DMS53 treated with DMSO at 0.1 percent for 48 hours (cell line): ENCODE measurements around the gene CAT.

Experiments
- DNase-seq: peaks from one replicate; lab custom pipeline; 2025; ENCODE audit not compliant: unreplicated experiment; lab: John Stamatoyannopoulos, UW

Gene CAT

DNA sequence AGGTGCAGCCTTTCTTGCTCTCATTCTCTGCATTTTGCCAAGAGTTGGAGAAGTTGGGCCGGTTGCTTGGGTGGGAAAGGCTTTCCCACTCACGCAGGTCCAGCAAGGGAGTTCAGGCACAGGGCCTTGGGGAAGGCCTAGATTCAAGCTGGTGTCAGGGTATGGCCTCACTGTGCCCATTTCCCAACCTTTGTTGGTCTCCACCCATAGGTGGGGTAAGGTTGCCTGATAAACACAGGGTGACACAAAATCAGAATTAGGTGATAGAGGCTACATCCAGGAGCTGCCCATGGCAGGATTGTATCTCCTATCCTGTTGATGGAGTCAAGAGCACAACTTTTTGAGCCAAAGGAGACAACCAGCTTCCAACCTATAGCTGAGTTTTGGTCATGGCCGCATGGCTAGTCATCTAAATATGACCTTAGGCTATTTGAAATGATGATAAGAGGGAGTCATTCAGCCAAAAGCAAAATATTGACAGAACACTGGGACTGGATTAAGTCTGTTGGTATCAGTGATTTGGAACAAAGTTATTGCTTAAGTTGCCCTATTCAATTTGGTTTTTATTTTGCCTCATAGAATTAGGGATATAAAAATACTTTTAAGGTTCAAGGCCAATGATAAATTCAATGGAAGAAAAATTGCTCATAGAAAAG lies 20.9 kb downstream of the CAT start:
- DNase-seq, result no peak

DNA sequence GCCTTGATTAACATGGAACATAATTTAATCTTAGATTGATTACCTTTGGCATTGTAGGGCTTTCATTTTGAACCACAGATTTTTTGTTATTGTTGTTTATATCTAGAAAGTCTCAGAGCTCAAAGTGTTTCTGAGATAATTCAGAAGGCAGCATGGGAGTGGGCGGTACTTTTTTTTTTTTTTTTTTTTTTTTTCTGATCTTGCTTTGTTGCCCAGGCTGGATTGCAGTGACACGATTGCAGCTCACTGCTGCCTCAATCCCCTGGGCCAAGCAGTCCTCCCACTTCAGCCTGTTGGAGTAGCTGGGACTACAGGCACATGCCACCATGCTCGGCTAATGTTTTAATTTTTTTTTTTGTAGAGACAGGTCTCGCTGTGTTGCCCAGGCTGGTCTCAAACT lies 21.5 kb downstream of the CAT start:
- DNase-seq, result no peak

DNA sequence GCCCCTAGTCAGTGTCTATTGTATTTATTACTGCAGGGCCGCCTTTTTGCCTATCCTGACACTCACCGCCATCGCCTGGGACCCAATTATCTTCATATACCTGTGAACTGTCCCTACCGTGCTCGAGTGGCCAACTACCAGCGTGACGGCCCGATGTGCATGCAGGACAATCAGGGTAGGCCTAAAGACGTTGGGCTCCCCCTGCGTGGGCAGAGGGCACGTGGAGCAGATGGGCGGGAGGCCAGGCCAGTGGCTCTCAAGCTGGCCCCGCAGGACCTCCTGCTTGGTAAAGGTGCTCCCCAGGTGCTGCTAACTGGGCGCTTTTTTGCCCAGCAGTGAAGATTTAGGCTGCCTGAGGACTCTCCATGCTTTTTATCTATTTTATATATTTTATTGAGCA lies 22.5 kb downstream of the CAT start:
- no peak for DNase-seq

DNA sequence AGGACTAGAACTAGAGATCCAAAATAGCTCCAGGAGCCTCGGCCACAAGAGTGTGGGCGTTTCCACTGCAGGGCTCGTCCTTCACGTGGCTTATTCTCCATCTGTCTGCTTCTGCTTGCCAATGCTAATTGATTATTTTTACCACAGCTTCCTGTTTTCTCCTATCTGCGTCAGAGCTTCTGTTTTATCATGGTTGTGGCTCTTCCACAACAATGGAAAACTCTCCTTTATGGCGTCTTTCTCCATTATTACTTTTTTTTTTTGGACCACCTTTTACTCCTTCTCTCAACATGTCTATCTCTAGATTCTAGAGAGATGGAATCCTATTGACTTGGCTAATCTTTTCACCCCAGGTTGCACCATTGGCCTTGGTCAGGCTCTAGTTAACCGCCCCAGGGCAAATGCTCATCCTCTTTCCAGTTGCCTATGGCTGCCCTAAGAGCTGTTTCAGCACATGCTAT lies 25.9 kb downstream of the CAT start:
- DNase-seq, result no peak

DNA sequence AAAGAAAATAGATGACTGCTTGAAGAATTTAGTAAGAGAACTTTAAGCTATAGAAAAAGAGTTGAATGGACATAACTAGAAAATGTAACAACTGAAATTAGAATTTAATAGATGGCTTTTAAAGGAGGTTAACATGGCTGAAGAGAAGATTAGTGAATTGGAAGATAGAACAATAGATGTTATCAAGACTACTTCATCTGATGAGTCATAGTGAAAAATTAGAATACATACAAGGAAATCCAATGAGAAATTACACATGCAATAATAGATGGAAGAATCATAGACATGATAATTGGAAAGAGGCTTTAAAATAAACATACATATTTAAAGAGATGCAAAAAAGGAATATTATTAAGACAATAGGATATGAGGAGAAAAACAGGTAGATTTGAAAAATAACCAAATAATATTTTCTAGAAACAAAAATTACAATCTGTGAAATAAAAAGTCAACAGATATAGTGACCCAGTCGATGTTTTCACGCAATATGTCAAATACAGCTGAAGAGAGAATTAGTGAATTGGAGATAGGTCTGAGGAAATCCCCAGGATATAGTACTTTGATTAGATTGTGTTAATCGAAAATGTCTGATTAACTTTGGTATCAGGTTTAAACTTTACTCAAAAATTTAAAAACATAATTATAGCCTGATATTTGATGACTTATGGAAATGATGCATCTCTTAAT lies 28.2 kb downstream of the CAT start:
- no peak for DNase-seq

DNA sequence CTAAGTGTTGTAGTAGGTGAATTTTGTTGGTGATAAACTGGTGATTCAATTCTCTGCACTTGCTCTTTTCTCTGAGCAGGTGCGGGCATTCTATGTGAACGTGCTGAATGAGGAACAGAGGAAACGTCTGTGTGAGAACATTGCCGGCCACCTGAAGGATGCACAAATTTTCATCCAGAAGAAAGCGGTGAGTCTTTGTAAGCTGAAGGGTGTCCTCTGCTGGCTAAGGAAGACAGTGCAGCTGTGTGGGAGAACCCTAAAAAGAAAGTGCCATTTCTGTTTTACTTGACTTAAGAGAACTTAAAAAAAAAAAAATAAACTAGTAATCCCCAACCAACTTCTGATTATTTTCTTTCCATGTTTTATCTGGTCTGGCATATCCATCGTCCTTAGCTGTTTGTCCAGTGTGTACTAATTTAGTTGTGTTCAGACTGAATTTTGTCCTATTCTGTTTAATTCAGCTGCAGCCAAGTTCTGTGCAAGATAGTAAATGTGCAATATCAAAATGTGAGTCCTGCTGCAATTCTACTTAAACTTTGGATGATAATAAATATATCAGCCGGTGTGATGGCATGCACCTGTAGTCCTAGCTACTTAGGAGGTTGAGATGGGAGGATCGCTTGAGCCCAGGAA lies 29.6 kb downstream of the CAT start:
- no peak for DNase-seq

DNA sequence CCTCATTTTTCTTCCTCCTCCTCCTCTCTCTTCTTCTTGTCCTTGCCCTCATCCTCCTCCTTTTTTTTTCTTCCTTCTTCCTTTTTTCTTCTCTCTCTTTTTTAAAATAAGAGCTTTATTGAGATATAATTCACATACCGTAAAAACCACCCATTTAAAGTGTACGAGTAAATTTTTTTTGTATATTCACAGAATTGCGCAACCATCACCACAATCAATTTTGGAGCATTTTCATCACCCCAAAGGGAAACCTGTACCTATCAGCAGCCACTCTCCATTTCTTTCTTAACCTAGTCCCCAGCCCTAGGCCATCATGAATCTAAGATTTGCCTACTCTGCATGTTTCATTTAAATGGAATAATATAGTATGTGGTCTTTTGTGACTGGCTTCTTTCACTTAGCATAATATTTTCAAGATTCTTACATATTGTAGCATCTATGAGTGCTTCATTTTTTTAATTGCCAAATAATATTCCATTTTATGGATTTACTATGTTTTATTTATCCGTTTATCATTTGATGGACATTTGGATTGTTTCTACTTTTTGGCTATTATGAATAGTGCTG lies 35.0 kb downstream of the CAT start:
- no peak for DNase-seq

DNA sequence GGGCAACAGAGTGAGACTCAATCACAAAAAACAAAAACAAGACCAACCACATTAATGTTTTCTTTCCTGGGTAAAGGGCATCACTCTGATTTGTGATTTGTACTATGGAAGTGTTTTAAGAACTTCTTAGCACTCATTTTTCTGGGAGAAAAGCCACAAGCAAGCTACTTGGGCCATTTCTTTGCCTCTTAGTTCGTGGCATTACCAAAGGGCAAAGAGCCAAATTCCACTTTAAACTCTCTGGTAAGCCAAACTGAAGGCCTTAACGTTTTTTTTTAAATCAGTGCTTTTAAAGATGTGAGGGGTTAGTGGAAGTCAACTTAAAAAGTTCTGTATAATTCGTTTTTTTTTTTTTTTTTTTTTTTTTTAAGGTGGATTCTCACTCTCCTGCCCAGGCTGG lies 36.9 kb downstream of the CAT start:
- no peak for DNase-seq

DNA sequence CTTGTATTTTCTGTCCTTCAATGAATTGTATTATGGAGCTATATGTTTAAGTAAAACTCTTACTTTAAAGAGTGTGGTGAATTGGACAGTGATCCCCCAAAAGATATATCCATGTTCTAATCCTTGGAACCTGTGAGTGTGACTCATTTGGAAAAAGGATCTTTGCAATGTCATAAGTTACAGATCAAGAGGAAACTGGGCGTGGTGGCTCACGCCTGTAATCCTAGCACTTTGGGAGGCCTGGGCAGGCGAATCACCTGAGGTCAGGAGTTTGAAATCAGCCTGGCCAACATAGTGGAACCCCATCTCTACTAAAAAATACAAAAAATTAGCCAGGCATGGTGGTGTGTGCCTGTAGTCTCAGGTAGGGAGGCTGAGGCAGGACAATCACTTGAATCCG lies 38.1 kb downstream of the CAT start:
- no peak for DNase-seq

DNA sequence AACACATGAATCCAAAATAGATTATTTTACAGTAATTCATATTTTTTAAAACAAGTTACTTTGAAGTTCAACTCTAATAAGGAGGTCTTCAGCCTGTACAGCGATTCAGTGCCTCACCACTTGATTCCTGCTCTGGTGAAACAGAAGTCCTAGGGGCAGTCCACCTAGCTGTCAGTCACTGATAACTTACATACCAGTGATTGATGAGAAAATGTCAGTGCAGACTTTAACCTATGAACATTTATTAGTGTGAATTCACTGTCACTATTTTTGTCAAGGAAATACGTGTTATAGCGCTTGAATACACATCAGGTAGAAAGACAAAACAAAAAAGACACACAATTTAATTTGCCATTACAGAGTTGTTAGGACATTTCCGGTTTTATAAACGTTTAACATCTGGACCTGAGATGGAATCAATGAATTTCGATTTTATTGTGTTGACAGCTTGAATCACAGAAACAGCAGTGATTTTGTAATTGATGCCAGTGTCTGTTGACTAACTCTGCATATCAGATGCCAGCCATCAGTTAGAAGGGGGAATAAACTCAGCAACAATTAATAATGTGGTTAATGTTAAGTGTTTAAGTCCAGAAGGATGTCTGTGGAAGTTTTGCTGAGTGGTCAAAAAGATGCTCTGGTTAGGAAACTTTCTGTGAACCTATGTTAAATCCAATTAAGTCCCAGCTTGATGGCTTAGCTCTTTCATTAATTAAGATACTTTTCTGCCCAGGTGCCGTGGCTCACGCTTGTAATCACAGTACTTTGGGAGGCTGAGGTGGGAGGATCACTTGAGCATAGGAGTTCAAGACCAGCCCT lies 40.3 kb downstream of the CAT start:
- DNase-seq, result no peak

DNA sequence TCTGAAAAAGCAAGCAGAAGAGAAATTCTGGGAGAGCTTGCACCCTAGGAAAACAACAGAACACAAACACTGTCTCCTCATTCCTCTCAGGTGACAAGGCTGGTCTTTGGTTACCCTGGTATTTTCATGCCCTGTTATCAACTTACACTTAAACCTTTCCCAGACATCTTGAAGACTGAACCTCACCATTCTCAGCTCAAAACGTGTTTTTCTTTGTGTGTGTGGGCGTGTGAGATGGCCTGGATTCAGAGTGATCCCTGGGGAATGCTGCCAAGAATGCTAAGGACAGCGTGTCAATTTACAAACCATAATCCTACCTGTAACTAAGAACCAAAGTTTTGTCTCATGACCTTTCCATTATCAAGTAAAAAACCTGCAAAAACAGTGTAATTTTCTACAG lies 41.6 kb downstream of the CAT start:
- DNase-seq, result no peak

DNA sequence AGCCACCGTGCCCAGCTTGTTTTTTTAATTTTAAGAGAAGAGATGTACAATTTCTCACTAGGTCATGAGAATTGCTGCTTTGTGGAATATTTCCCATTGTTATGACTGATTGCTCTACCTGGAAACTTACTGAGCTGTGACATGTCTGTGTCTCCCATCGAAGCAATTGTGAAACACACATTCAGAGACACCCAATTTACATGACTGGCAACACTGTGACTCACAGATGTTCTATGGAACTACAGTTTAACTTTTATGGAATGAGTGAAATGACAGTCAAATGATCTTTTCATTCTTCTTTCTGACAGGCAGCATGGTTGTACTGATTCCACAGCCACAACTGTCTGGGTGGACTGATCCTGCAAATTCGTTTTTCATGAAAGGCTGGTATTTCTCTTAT lies 42.6 kb downstream of the CAT start:
- DNase-seq, result no peak

DNA sequence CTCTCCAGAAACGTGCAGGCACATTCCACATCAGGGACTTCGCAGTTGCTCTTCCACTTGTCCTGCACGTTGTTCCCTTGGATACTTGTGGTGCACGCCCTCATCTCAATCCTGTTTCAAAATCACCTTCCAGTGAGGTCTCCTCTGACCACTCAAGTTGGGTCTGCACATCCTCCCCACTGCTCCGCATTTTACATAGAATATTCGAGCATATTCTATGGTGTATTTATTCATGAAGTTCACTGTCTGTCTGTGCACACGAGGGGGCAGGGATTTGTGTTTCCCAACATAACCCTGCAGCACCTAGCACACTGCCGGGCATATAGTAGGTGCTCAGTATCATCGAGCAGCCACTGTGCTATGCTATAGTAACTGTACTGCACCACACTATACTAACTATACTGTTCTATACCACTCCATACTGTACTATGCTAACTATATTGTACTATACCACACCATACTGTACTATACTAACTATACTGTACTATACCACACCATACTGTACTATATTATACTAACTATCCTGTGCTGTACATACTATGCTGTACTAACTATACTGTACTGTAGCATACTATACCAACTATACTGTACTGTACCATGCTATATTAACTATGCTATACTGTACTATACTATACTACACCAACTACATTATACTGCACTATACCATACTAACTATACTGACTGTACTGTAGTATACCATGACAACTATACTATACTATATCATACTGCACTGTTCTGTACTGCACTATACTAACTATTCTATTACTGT lies 44.6 kb downstream of the CAT start:
- no peak for DNase-seq

DNA sequence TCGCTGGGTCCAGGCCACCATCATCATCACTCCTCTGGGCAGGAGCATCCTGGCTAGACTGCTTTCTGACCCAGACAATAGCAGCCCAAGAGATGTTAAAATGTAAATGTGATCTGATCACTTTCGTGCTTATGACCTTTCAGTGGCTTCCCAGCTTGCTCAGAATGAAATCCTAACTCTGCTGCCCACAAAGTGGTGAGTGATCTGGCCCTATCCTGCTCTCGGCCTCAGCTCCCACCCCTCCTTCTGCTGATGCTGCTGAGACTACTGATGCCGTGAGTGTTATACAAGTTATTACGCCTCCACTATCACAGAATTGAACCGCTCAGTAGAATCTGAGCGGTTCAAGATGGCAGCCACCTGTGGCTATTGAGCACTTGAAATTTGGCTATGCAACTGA lies 48.7 kb downstream of the CAT start:
- DNase-seq, result no peak

DNA sequence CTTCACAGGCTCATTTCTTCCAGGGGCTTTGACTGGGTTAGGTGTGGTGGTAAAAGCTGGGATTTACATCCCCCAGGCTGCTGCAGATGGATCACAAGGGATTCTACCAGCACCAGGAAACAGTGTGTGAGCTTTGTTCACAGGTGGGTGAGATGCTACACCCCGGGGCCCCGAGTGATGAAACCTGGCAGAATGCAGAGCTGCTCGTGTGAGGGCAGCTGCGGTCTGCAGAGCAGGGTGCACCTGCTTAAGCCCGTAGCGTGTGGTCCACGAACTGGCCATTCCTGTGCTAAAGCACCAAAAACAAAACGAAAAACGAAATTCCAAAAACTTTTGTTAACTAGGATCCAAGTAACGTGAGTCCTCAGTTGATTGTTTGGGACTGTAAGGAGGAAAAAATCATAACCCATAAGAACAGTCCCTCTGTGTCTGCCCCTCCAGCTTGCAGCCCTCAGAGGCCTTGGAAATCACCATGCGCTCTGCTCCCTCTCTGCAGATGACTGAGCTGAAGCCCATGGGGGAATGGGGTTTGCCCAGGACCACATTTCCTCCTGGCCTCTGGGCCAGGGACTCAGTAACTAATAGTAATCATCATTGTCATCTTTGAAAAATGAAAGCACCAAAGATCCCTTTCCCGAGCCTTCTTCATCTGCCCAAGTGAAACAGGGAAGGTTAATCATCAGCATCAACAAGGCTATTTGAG lies 50.3 kb downstream of the CAT start:
- no peak for DNase-seq

DNA sequence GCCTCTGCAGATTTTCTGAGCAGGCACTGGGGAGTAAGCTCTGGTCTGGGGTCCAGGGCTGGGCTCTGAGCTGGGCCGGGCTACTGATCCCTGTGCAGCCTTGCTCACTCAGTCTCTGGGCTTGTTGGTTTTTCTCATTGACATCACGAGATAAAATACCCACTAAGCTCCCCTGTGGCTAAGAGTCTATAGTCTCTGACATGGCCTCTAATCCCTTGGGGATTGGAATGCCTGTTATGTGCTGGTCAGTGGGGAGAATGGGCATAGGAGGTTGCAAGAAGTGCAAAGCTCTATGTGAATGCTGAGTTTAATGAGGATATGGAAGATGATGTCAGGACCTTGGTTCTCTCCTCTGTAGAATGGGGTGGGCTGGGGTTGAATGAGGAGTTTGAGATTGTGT lies 51.6 kb downstream of the CAT start:
- DNase-seq, result no peak

DNA sequence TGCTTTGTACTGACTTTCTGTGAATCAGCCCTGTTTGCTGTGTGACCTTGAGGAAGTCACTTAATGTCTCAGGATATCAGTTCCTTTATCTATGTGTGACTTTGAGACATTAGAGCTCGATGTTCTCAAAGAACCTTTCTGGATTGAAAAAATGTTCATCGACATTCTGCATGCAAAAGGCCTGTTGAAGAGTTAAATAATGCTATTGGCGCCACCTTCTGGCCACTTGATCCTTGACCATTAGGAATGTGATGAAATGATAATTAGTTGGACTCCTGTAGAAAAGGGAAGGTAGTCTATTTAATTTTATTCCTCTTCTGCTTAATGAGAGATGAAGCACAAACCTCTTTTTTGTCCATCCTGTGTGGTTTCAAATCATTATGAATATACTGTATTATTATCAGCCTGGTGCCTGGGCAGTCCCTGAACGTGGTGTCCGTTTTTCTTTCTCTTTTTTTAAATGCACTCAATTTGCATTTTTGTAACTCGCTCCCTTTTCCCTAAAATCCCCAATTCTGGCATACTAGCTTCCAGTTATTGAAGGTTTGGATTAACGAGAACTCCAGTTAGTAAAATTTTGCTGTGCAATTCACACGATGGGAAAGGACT lies 54.2 kb downstream of the CAT start:
- DNase-seq, result peak; percentile 30

DNA sequence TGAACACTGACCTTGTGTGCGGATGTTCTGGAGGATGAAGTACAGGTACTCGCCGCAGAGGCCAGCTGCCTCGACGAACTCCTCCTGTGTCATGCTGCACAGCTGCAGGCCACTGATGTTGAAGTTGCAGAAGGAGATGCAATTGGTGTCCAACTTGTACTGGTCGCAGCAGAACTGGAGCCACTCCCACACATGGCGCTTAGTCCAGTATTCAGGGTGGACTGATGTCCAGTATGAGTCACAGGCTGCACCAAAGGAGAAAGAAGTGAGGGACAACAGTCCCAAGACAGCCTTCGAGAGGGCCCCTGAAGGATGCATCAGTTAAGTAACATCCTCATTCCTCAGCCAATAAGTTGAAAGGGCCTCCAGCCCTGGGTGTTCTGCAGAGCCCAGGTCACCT lies 54.7 kb downstream of the CAT start:
- no peak for DNase-seq

DNA sequence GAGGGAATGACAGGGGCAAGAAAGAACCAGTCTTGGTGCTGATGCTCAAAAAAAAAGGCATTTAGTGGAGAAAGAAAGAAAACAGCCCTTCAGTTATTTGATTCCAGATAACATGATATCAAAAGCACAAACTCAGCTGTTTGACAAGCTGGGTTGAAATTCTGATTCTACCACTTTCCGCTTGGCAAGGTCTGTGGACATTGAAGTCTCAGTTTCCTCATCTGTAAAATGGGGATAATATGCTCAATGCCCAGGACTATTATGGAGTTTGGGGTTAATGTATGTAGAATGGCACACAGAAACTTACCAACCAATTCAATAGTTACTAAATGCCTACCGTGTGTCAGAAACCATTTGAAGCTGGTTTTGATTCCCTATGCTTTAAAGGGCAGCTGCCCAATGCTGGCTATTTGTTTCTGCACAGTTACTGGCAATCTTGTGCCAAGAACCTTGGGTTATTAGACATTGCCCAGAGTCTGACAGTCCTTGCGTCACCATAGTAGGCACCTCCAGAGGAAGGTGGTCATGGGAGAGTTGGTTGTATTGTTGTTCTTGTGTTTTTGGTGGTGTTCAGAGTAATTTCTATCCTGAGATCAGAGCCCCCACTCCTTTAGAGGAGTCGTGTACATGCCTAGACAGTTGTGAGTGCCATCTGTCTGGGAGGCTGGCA lies 55.3 kb downstream of the CAT start:
- no peak for DNase-seq
